GM12878 (cell line): ENCODE measurements around the gene DLG1.
A peak's percentile ranks its signal among the peaks of the same experiment; 100 is the strongest.

Experiments
- CREB1 ChIP-seq: IDR thresholded peaks from 2 replicates; pipeline ENCODE4 v1.6.1; 2012; ENCODE audit warnings: low read depth, mild to moderate bottlenecking, inconsistent platforms
- CTCF ChIP-seq, 3 experiments: IDR thresholded peaks in 2 of 3; conservative IDR thresholded peaks in 1 of 3; 2 replicates each; pipeline ENCODE4 v1.5.1; 2011; ENCODE audit warnings: low read depth in 3 of 3, low read length in 3 of 3, mild to moderate bottlenecking in 3 of 3, control low read depth in 2 of 3, moderate library complexity in 2 of 3, inconsistent platforms in 1 of 3, mixed read lengths in 1 of 3; ENCODE audit not compliant: control insufficient read depth in 2 of 3, insufficient read depth in 1 of 3; ENCODE audit errors: extremely low read depth in 1 of 3
- EGR1 ChIP-seq, 2 experiments: IDR thresholded peaks; 1 replicate in 1 of 2; 2 replicates in 1 of 2; pipeline ENCODE4 v1.6.1; 2011 to 2012; ENCODE audit warnings: low read depth in 2 of 2, low read length in 2 of 2, borderline replicate concordance in 1 of 2, mild to moderate bottlenecking in 1 of 2, moderate library complexity in 1 of 2
- EP300 ChIP-seq, 2 experiments: fragments of 150-350 bp in 1 of 2; IDR thresholded peaks; 2 replicates each; pipeline ENCODE4 v1.6.1; 2011 to 2012; ENCODE audit warnings: low read depth in 2 of 2, low read length in 2 of 2, borderline replicate concordance in 1 of 2, improper control_type of control experiment in 1 of 2, inconsistent platforms in 1 of 2; ENCODE audit not compliant: control insufficient read depth in 1 of 2
- FOS ChIP-seq: IDR thresholded peaks from 3 replicates; pipeline ENCODE4 v1.6.1; 2011; ENCODE audit warnings: borderline replicate concordance; ENCODE audit not compliant: insufficient read length; ENCODE audit errors: extremely low read depth
- GABPA ChIP-seq: IDR thresholded peaks from 2 replicates; pipeline ENCODE4 v1.6.1; 2014; ENCODE audit warnings: antibody characterized with exemption, low read depth, mild to moderate bottlenecking, inconsistent platforms
- GATAD2B ChIP-seq: fragments of 450-650 bp; conservative IDR thresholded peaks from 2 replicates; pipeline ENCODE4 v1.6.1; 2017; ENCODE audit warnings: low read depth, mild to moderate bottlenecking, moderate library complexity
- MAX ChIP-seq: IDR thresholded peaks from 2 replicates; pipeline ENCODE4 v1.6.1; 2012; ENCODE audit warnings: low read depth, low read length, improper control_type of control experiment
- MTA2 ChIP-seq: fragments of 450-650 bp; IDR thresholded peaks from 2 replicates; pipeline ENCODE4 v1.6.1; 2016; ENCODE audit warnings: low read depth, mild to moderate bottlenecking, moderate library complexity
- POLR2A ChIP-seq: IDR thresholded peaks from 2 replicates; pipeline ENCODE4 v1.6.1; 2011; ENCODE audit warnings: low read depth, mild to moderate bottlenecking, low read length
- YY1 ChIP-seq: IDR thresholded peaks from 2 replicates; pipeline ENCODE4 v1.6.1; 2011; ENCODE audit warnings: low read depth, mild to moderate bottlenecking, low read length
- ZNF274 ChIP-seq: IDR thresholded peaks from one replicate; pipeline ENCODE4 v1.8.0; 2011; ENCODE audit not compliant: insufficient read length, insufficient read depth

GRCh38 chr3:197186887-197187588 is 111.4 kb downstream of the DLG1 start:
- peak; percentile 72 to 84 (median 82) for TF ChIP-seq CTCF (IDR thresholded peaks at IDR 0.05 in 2 of 3, conservative IDR thresholded peaks at IDR 0.05 in 1 of 3; ENCODE audit: control insufficient read depth in 2 of 3, extremely low read depth in 1 of 3, insufficient read depth in 1 of 3, low read depth in 3 of 3, low read length in 3 of 3)
- no peak for TF ChIP-seq CREB1
- no peak for TF ChIP-seq YY1
- no peak for TF ChIP-seq POLR2A
- TF ChIP-seq GABPA: no peak
- TF ChIP-seq EP300 (IDR thresholded peaks at IDR 0.05; ENCODE audit: borderline replicate concordance in 1 of 2, control insufficient read depth in 1 of 2, low read depth in 2 of 2, low read length in 2 of 2): no peak
- no peak for TF ChIP-seq MAX
- TF ChIP-seq EGR1 (IDR thresholded peaks at IDR 0.05; ENCODE audit: borderline replicate concordance in 1 of 2, low read depth in 2 of 2, low read length in 2 of 2): no peak
- TF ChIP-seq FOS: no peak
- TF ChIP-seq GATAD2B: no peak
- TF ChIP-seq ZNF274: no peak
- TF ChIP-seq MTA2: no peak
